Gastroesophageal sphincter (tissue), 3 donors: ENCODE results near the gene EPHA2.

Experiments
- CTCF ChIP-seq, 4 experiments: fragments of 200-600 bp in 2 of 4; fragments of 450-650 bp in 2 of 4; sonication (generic) in 1 of 4; IDR thresholded peaks; one replicate each; pipeline ENCODE4 v1.5.1; 2017 to 2019; ENCODE audit warnings: antibody characterized with exemption in 4 of 4, mild to moderate bottlenecking in 2 of 4, moderate library complexity in 2 of 4
- EP300 ChIP-seq: sonication (generic); formaldehyde crosslinking; IDR thresholded peaks from one replicate; pipeline ENCODE4 v1.6.1; 2017; ENCODE audit warnings: antibody characterized with exemption, mild to moderate bottlenecking
- POLR2A ChIP-seq, 2 donors: fragments of 450-650 bp; IDR thresholded peaks; one replicate each; pipeline ENCODE4 v1.6.1; 2017; ENCODE audit warnings: antibody characterized with exemption in 2 of 2, mild to moderate bottlenecking in 2 of 2, moderate library complexity in 1 of 2
- POLR2AphosphoS5 ChIP-seq: sonication (generic); formaldehyde crosslinking; IDR thresholded peaks from one replicate; pipeline ENCODE4 v1.6.1; 2017; ENCODE audit warnings: antibody characterized with exemption

- no peak for TF ChIP-seq POLR2AphosphoS5
- TF ChIP-seq CTCF (IDR thresholded peaks at IDR 0.05): no peak
- no peak for TF ChIP-seq POLR2A (IDR thresholded peaks at IDR 0.05)
- no peak for TF ChIP-seq EP300
These were observed 41.1 kb downstream of the EPHA2 start for GRCh38 chr1:16114527-16115467.
